Cardiac septum (tissue), 1 donor: ENCODE data around the gene PRELP. TPM values are rescaled to one million over a fixed set of nuclear protein-coding genes. Genes with fewer than 3 reads are reported as not detected.
"Not testable (repeated sequence)": the region's sequence is repeated elsewhere in the genome, so short reads cannot be mapped to it uniquely, and the experiment has no call there.

Experiments used
- DNase-seq: peaks from one replicate; pipeline ENCODE4 v3.0.0-alpha.2; 2020; ENCODE audit warnings: low spot score
- intact Hi-C: fragments of 100-400 bp; cut with DNase I; formaldehyde crosslinking; loops from one replicate; pipeline ENCODE4 v1.14.0; 2022
- total RNA-seq: library from RNA; stranded (reverse); fragmentation: NEBNext Ultra II Directional; extraction: Animal tissue kit (Norgen Biotek cat#: 25700); gene quantifications from one replicate; pipeline ENCODE4 v1.2.1, GENCODE V29; 2021
- donor health status: DM: no; HTN: no; CAD: no.

The PRELP gene
- total RNA-seq, 1 donor from 2014 or later, result 49.7 TPM

GRCh38 chr1:203499643-203500278 is 24.2 kb downstream of the PRELP start:
- DNase-seq, result no peak
- intact Hi-C loops, result no loop called here

GRCh38 chr1:203500279-203500678 is 24.7 kb downstream of the PRELP start:
- no peak for DNase-seq
- intact Hi-C loops, result no loop called here

- no peak for DNase-seq
- intact Hi-C loops, result loop anchor here (1.0 kb wide), 1 partner anchor 198 kb away; no protein-coding TSS in a partner anchor
These were observed 28.2 kb downstream of the PRELP start for GRCh38 chr1:203503836-203504235.

GRCh38 chr1:203504400-203505250 is 29.0 kb downstream of the PRELP start:
- intact Hi-C loops, result loop anchor here (1.0 kb wide), 1 partner anchor 198 kb away; no protein-coding TSS in a partner anchor
- peak; percentile 83 for DNase-seq

- intact Hi-C loops, result loop anchor here (2.0 kb wide), 1 partner anchor 121 kb away; the partner anchor contains the start of gene ATP2B4
- no peak for DNase-seq
These were observed 30.1 kb downstream of the PRELP start for GRCh38 chr1:203505526-203506204.

- intact Hi-C loops, result loop anchor here (2.0 kb wide), 1 partner anchor 120 kb away; the partner anchor contains the start of gene ATP2B4
- no peak for DNase-seq
These were observed 31.4 kb downstream of the PRELP start for GRCh38 chr1:203506858-203507626.

GRCh38 chr1:203507759-203508158 is 32.2 kb downstream of the PRELP start:
- DNase-seq, result no peak
- intact Hi-C loops, result loop anchor here (1.0 to 2.0 kb wide), 2 partner anchors 50 to 119 kb away; partner anchors contain the start of gene ATP2B4

GRCh38 chr1:203508463-203509073 is 33.0 kb downstream of the PRELP start:
- intact Hi-C loops, result loop anchor here (1.0 kb wide), 1 partner anchor 49 kb away; no protein-coding TSS in a partner anchor
- peak; percentile 81 for DNase-seq

- intact Hi-C loops, result no loop called here
- no peak for DNase-seq
These were observed 33.5 kb downstream of the PRELP start for GRCh38 chr1:203509135-203509534.

- DNase-seq, result no peak
- intact Hi-C loops, result no loop called here
These were observed 35.9 kb downstream of the PRELP start for GRCh38 chr1:203511513-203511912.

- DNase-seq, result no peak
- intact Hi-C loops, result no loop called here
These were observed 36.3 kb downstream of the PRELP start for GRCh38 chr1:203511930-203512329.

- DNase-seq, result no peak
- intact Hi-C loops, result no loop called here
These were observed 36.9 kb downstream of the PRELP start for GRCh38 chr1:203512517-203512847.

GRCh38 chr1:203512848-203513584 is 37.4 kb downstream of the PRELP start:
- intact Hi-C loops, result no loop called here
- DNase-seq, result no peak

GRCh38 chr1:203513585-203514031 is 38.0 kb downstream of the PRELP start:
- intact Hi-C loops, result no loop called here
- no peak for DNase-seq

GRCh38 chr1:203516184-203516583 is 40.6 kb downstream of the PRELP start:
- intact Hi-C loops, result no loop called here
- no peak for DNase-seq

GRCh38 chr1:203516906-203517305 is 41.3 kb downstream of the PRELP start:
- intact Hi-C loops, result no loop called here

GRCh38 chr1:203517426-203518110 is 42.0 kb downstream of the PRELP start:
- intact Hi-C loops, result no loop called here
- DNase-seq, result no peak

More at GRCh38 chr1:203516906-203517305, 41.3 kb downstream of the PRELP start:
- no peak for DNase-seq

- DNase-seq, intact Hi-C loops: not testable (repeated sequence)
These were observed 42.5 kb downstream of the PRELP start for GRCh38 chr1:203518139-203518538.
